Right lobe of liver (tissue), 4 donors: Measurements from ENCODE around the gene HIGD2B.

Experiments
- CTCF ChIP-seq, 4 donors: fragments of 200-600 bp in 3 of 4; fragments of 450-650 bp in 1 of 4; IDR thresholded peaks; one replicate each; pipeline versions ENCODE4 v1.5.1 to v1.8.0; 2016 to 2022; ENCODE audit warnings: antibody characterized with exemption in 4 of 4, mild to moderate bottlenecking in 2 of 4
- POLR2A ChIP-seq: fragments of 450-650 bp; IDR thresholded peaks from one replicate; pipeline ENCODE4 v1.6.1; 2017; ENCODE audit warnings: antibody characterized with exemption, mild to moderate bottlenecking
- donor health status: DM: no; HTN: no; CAD: no.
- donor health status: DM: no; HTN: no; CAD: no.
- donor health status: DM: no; HTN: yes; CAD: no.

DNA sequence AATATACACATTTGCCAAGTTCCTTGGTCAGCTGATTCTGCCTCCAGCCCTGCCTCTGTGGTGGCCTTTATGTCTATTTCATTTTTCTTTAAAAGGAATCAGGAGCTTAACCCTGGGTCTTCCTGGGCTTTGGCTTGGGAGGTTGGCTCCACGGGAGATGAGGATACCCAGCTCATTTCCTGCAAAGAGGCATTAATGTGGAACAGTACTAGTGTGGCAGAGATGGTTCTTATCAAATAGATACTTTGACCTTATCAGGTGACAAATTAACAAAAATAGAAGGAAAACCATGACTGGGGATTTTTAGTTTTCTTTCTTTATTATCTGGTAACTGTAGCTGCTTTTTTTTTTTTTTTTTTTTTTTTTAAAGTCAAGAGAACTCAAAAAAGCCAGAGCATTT, 42.8 kb upstream of the HIGD2B start:
- no peak for TF ChIP-seq CTCF (IDR thresholded peaks at IDR 0.05)
- no peak for TF ChIP-seq POLR2A
